ENCODE measurements around the gene MTMR10.

MTMR10 gene

GRCh38 chr15:30978328-30978727 is 13.1 kb downstream of the MTMR10 start:
- Histone ChIP-seq H3K27me3 (no peaks in the 10 kb centered on the region), H3K4me1 (no peaks in the 10 kb centered on the region), H3K4me3 (ENCODE audit: low read depth, low read length) (no peak overlapping the region), H3K36me3 (no peaks in the 10 kb centered on the region; the same call in 1 of the 2 replicates), H3K9me3 (no peaks in the 10 kb centered on the region)
- DNase-seq, result no peak
- no peak for TF ChIP-seq CTCF (IDR thresholded peaks at IDR 0.05; ENCODE audit: low read depth, low read length)

GRCh38 chr15:30974112-30974511 is 17.3 kb downstream of the MTMR10 start:
- TF ChIP-seq CTCF (IDR thresholded peaks at IDR 0.05; ENCODE audit: low read depth, low read length), result no peak
- H3K9me3 ChIP-seq, result no peaks in the 10 kb centered on the region
- no peaks in the 10 kb centered on the region for H3K4me1 ChIP-seq
- no peak overlapping the region for H3K4me3 ChIP-seq (ENCODE audit: low read depth, low read length)
- 0 out of 2 replicates have a peak, but pooled peaks cover 4% of the 10 kb centered on the region for H3K36me3 ChIP-seq
- no peak for DNase-seq
- H3K27me3 ChIP-seq, result no peaks in the 10 kb centered on the region

- 0 out of 2 replicates have a peak, but pooled peaks cover 4% of the 10 kb centered on the region for H3K36me3 ChIP-seq
- H3K4me1 ChIP-seq, result no peaks in the 10 kb centered on the region
Observed at GRCh38 chr15:30973379-30973778, 18.0 kb downstream of the MTMR10 start.

GRCh38 chr15:30969724-30970123 is 21.7 kb downstream of the MTMR10 start:
- Histone ChIP-seq H3K4me3 (ENCODE audit: low read depth, low read length) (no peak overlapping the region), H3K36me3 (0 out of 2 replicates have a peak, but pooled peaks cover 4% of the 10 kb centered on the region), H3K27me3 (no peaks in the 10 kb centered on the region), H3K9me3 (no peaks in the 10 kb centered on the region), H3K4me1 (no peaks in the 10 kb centered on the region)
- no peak for TF ChIP-seq CTCF (IDR thresholded peaks at IDR 0.05; ENCODE audit: low read depth, low read length)
- DNase-seq, result no peak

More at GRCh38 chr15:30973379-30973778, 18.0 kb downstream of the MTMR10 start:
- H3K27me3 ChIP-seq, result no peaks in the 10 kb centered on the region
- H3K4me3 ChIP-seq (ENCODE audit: low read depth, low read length), result no peak overlapping the region
- TF ChIP-seq CTCF (IDR thresholded peaks at IDR 0.05; ENCODE audit: low read depth, low read length), result no peak
- DNase-seq, result no peak
- H3K9me3 ChIP-seq, result no peaks in the 10 kb centered on the region

- H3K36me3 ChIP-seq, result no peaks in the 10 kb centered on the region; the same call in 1 of the 2 replicates
- TF ChIP-seq CTCF (IDR thresholded peaks at IDR 0.05; ENCODE audit: low read depth, low read length), result no peak
- H3K4me1 ChIP-seq, result no peaks in the 10 kb centered on the region
- H3K9me3 ChIP-seq, result no peaks in the 10 kb centered on the region
- no peak overlapping the region for H3K4me3 ChIP-seq (ENCODE audit: low read depth, low read length)
- no peak for DNase-seq
- no peaks in the 10 kb centered on the region for H3K27me3 ChIP-seq
Observed at GRCh38 chr15:30963681-30964080, 27.7 kb downstream of the MTMR10 start.

GRCh38 chr15:30962659-30963058 is 28.8 kb downstream of the MTMR10 start:
- no peak overlapping the region for H3K4me3 ChIP-seq (ENCODE audit: low read depth, low read length)
- H3K36me3 ChIP-seq, result no peaks in the 10 kb centered on the region; the same call in 1 of the 2 replicates
- H3K4me1 ChIP-seq, result no peaks in the 10 kb centered on the region
- H3K27me3 ChIP-seq, result no peaks in the 10 kb centered on the region
- H3K9me3 ChIP-seq, result no peaks in the 10 kb centered on the region
- DNase-seq, result no peak
- TF ChIP-seq CTCF (IDR thresholded peaks at IDR 0.05; ENCODE audit: low read depth, low read length), result no peak

Measured in BE2C (cell line).